HS-27A (cell line): ENCODE data around the gene TRIM25.
A peak's percentile ranks its signal among the peaks of the same experiment; 100 is the strongest.
"Not testable (repeated sequence)": the region's sequence is repeated elsewhere in the genome, so short reads cannot be mapped to it uniquely, and the experiment has no call there.

Source experiments
- DNase-seq: peaks from one replicate; pipeline ENCODE4 v3.0.0-alpha.2; 2012; ENCODE audit warnings: low read depth, missing footprints

Gene TRIM25, protein sequence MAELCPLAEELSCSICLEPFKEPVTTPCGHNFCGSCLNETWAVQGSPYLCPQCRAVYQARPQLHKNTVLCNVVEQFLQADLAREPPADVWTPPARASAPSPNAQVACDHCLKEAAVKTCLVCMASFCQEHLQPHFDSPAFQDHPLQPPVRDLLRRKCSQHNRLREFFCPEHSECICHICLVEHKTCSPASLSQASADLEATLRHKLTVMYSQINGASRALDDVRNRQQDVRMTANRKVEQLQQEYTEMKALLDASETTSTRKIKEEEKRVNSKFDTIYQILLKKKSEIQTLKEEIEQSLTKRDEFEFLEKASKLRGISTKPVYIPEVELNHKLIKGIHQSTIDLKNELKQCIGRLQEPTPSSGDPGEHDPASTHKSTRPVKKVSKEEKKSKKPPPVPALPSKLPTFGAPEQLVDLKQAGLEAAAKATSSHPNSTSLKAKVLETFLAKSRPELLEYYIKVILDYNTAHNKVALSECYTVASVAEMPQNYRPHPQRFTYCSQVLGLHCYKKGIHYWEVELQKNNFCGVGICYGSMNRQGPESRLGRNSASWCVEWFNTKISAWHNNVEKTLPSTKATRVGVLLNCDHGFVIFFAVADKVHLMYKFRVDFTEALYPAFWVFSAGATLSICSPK

DNA sequence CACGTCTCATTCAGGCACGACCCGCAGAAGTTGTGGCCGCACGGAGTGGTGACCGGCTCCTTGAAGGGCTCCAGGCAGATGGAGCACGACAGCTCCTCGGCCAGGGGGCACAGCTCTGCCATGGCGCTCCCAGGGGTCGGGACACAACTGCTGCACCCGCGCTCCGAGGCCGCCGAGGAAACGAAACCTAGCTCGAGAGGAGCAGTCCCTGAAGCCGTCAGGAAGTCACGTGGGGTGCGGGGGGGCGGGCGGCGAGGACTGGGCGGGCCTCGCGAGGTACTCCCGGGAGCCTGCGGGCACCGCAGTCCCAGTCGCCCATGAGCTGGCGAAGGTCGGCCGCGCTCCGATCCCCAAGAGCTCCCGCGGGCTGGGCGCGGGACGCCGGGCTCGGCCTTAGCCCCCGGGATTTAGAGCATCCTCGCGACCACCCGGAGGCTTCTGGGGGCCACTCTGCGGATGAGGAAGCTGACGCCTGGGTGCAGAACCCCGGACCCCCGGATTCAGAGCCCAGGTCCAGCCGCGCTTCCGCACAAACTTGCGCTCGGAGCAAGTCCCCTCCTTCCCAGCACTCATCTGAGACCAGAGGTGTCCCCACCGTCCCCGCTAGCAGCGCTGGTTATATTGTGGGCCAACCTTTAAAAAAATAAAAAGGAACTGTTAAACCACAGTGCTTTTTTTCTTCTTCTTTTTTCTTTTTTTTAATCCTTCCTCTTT lies at the start of gene TRIM25:
TRIM25 (minus strand) TSS at position 183 of the 714 bp plus-strand sequence; CDS start at position 122, 61 bp downstream.
- peak; percentile 75 for DNase-seq

DNA sequence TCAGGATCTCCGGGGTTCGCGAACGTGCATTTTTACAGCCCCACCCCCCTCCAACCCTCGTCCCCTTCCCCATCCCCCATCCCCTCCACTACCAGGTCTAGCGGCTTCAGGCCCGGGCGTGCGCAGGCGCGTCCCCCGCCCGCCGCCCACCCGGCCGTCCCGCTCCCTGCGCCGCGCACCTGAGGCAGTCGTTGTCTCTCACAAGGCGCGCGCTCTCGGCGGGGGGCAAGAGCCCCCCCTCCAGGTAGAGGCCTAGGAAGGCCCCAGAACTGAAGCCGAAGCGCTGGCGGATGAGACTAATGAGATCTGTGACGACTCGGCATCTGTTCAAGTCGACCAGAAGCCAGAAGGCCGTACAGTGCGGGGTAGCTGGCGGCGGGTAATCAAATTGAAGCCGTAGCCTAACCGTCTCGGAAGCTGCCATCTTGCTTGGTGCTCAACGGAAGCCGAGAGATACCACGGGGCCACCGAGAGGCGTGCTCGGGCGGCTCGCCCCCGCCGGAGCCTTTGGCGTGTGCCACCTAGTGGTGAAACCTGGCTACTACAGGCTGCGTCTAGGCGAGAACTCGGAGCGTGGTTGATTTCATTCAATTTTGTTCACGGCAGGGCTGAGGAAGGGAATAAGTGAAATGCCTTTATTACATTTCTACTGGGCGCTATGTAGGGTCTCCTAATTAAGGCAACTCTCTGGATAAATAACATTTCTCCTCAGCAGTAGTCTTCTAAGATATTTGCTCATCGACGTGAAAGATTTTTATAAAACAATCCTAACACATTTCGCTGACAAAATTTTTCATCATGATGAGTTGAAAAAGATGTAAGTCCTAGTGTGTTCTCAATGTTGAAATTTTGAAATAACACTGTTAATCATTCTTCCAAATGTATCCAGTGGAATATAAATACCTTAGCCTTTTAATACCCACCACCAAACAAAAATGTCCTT lies 47.0 kb upstream of the TRIM25 start, which contains the start of gene COIL:
COIL (minus strand) TSS at position 455 of the 943 bp plus-strand sequence; CDS start at position 424, 31 bp downstream.
- DNase-seq, result peak; percentile 71

DNA sequence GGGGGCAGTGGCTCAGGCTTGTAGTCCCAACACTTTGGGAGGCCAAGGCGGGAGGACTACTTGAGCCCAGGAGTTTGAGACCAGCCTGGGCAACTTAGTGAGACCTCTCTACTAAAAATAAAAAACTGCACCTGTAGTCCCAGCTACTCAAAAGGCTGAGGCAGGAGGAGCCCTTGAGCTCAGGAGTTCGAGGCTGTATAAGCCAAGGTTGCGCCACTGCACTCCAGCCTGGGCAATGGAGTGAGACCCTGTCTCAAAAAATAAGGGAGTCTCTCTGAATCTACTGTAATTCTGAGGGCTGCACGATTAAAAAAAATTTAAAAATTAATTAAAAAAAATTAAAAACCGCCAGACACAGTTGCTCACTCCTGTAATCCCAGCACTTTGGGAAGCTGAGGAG lies 43.1 kb upstream of the TRIM25 start:
- DNase-seq, result no peak

DNA sequence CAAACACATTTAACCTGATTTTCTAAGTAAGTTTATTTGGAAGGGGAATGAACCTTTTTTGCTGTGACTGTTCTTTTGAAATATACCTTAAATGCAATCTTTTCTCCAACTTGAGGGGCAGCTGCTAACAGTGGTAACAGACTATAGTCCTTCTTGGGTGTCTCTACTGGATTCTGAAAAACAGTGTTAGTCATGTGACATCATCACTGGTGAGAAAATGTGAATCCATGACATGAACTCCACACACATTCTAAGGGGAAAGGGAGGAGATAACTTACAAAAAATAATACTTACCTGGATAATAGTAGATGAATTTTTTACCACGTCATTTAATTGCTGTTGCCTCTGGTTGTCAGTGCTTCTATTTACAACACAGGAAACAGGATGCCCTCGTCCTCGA lies 35.7 kb upstream of the TRIM25 start:
- DNase-seq, result no peak

DNA sequence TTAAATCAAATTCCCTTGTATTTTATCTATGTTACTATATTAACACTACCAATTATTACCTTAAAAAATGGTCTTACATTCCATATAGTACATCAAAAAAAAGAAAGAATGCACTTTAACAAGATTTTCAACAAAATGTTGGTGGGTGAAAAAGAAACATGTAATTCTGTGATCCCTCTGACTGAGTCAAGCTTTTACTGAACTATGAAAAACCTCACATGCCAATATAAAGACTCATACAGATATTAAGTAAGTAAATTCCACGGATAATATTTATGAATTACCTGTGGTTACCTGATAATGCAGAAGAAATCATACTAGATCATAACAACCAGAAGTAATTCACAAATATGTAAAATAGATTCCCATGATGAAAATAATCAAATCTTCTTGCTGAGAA lies 34.6 kb upstream of the TRIM25 start:
- DNase-seq, result no peak

DNA sequence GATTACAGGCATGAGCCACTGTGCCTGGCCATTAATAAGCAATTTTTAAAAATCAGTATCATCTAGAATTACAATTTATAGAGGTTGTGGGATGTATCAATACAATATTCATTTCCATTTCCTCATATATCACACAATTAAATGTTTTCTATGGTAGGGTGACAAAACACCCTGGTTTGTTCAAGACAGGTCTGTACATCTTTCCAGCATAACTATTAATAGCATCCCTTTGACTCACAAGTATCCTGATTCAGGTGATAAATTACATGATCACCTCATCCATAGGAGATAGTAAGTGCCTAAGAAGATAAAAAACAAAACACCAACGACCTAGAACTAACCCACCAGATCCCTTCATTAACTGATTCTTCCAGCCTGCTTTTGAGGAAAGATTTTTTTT lies 33.9 kb upstream of the TRIM25 start:
- no peak for DNase-seq

DNA sequence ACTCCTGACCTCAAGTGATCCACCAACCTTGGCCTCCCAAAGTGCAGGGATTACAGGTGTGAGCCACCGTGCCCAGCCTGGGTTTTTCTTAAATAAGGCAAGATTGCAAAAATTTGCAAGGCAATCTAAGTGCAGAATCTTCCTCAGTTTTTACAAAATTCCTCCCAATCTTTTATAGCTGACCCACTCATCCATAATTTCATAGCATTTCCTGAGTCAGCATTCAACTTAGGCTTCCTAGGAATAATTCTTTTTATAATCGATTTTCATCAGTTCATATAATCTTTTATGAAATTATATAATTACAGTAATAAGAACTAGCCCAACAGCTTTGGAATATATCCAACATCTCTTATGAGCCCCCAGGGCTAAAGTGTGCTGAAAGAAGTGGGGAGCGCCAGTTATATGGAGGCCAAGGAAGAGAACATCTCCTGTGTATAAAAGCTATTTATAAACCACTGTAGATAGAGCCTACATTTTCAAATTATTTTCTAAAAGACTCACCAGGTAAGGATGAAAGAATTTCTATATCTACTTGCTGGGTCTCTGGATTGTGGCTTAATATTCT lies 32.2 kb upstream of the TRIM25 start:
- no peak for DNase-seq

DNA sequence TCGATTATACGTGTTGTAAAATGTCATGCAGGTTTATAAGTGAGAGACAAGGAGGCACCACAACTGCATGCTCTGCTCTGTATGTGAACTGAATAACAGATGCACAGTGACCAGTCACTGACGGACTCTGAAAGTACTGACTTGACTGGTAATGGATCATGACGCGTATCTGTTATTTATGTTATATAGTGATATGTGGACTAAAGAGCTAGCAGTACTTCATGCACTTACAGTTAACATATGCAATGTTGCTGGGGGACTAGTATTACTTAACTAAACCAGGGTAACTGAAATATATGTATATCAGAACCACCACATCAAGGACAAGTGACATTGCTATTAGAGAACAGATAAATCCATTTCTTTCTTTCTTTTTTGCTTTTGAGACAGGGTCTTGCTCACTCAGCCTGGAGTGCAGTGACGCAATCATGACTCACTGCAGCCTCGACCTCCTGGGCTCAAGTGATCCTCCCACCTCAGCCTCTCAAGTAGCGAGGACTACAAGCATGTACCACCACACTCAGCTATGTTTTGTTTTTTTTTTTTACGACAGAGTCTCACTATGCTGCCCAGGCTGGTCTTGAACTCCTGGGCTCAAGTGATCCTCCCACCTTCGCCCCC lies 29.8 kb upstream of the TRIM25 start:
- no peak for DNase-seq

DNA sequence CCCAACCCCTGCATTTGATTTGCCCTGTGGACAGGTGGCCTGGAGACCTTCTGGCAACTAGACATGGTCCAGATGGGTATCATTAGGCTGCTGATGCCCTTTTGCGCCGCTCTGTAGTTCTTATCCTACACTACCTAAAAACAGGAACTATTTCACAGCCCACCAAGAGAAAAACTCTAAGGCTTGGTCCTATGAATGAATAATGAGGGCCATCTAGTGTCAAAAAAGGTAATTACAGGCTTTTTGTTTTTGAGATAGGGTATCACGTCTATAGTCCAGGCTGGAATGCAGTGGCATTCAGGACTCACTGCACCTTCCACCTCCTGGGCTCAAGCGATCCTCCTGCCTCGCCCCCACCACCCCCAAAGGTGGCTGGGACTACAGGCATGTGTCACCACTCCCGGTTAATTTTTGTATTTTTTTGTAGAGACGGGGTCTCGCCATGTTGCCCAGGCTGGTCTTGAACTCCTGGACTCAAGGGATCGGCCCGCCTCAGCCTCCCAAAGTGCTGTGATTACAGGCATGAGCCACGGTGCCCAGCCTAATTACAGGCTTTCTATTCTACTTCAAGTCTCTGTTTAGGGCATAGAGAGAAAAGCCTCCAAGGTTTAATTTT lies 26.1 kb upstream of the TRIM25 start:
- no peak for DNase-seq

DNA sequence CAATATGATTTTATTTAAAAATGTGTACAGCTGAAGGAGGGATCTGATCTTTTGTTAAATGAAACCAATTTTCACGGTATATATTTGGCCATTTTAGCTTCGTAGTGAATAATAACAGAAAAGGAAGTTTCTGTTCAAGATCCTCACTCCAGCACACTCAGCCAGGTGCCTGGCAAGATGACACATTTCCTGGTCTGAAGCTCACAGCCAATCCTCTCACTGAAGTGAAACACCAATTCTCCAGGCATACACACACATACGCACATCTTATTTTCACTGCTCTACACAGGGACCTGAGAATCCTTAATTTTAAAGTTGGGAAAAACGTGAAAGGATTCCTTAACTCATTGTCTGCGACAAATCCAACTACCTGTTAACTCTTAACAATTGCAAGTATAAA lies 24.4 kb upstream of the TRIM25 start:
- not testable (repeated sequence) for DNase-seq

DNA sequence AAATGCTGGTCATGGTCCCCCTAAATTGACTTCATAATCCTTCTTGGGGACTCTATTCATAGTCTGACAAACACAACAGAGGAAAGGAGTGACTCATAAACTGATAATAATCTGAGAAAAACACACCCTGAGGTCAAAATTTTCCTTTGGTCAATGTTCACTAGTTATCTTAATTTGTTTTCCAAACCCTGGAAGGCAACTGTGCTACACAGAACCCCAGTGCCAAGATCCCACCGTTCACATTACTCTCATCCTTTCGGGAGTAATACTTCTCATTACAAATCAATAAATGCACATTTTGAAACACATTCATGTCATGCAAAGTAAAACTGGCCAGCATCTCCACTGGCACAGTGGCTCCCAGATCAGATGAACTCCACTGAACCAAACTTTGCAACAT lies 23.8 kb upstream of the TRIM25 start:
- no peak for DNase-seq

DNA sequence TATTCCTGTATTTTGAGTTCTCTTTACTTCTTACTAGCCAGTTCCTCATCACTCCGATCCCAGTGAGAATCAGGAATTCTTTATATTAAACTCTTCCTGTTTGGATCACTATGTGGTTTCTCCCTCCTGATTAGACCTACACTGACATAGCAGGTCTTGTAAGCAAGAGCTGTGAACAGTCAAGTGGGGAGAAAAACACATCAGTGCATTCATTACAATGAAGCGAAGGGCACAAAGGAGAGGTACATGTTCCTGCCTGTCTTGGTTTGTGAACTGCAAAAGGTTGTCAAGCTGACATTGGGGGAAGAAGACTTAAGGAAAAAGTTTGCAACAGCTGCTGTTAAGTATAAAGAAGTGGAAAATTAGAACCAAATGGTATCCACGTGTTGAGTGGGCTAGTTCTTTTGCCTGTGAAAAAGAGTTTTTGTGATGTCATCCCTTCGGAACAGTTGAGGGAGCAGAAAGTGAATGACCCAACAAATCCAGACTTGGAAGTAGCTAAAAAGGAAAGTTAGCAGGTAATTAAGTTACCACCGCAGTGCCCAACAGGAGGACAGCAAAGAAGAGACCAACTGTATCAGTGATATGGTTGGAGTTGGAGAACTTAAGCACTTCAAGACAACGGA lies 23.0 kb upstream of the TRIM25 start:
- DNase-seq, result no peak

DNA sequence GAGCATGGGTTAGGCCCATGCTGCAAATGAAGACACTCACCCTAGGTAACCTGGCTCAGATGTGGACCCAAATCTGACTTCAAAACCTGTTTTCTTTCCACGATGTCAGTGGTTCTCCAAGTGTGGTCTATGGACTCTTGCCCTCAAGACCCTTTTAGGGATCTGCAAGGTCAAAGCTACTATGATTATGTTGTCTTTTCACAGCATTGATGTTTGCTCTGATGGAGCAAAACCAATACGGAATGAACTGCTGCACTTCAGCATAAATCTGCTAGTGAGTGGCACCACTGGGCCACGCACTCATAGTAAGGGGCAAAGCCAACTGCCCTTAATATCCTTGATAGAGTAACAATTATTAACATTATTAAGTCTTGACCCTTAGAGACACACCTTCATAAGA lies 21.6 kb upstream of the TRIM25 start:
- no peak for DNase-seq

DNA sequence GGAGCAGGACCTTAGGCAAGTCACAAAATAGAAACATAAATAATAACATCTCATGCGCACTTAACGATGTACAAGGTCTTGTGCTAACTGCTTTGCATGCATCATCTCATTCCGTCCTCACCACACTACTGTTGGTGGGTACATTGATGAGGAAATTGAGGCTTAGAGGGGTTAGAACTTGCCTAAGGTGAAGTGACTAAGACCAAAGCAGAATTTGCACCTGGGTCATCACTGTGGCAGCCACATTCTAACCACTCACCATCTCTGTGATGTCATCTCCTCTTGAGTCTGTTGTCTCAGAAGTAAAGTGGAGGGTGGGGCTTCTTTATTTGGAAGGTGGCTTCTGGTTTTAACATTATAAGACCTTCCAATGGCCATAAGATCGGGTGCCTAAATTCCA lies 20.4 kb upstream of the TRIM25 start:
- DNase-seq, result no peak

DNA sequence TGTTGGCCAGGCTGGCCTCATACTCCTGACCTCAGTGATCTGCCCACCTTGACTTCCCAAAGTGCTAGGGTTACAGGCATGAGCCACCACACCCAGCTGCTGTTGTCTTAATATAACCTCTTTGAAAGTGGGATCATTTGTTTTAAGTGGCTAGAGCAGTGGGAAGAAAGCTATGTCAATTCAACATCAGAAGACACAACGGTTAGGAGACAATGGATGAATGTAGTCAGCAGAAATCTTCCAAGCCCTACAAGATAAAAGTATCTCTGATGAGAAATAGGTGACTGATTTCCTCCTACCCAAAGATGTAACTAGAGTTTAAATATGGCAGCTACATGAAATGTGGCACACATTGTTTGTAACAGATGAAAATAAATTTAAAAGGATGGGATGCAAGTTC lies 20.0 kb upstream of the TRIM25 start:
- no peak for DNase-seq

DNA sequence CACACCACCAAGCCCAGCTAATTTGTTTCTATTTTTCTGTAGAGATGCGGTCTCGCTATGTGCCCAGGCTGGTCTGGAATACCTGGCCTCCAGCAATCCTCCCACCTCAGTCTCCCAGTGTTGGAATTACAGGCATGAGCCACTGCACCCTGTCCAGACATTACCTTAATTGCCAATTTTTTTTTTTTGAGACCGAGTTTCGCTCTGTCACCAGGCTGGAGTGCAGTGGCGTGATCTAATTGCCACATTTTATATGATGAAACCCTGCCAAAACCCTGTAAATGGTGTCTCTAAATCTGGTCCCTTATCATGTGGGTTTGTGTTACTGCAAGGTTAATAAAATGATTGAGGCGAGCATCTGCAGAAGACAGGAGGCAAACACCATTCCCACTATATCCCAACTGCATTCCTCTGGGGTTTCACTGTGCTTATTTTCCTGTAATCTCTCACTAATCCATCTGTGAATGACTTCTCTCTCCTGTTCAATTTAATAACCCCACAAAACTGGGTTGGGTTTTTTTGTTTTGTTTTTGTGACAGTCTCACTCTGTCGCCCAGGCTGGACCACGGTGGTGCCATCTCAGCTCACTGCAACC lies 19.4 kb upstream of the TRIM25 start:
- no peak for DNase-seq

DNA sequence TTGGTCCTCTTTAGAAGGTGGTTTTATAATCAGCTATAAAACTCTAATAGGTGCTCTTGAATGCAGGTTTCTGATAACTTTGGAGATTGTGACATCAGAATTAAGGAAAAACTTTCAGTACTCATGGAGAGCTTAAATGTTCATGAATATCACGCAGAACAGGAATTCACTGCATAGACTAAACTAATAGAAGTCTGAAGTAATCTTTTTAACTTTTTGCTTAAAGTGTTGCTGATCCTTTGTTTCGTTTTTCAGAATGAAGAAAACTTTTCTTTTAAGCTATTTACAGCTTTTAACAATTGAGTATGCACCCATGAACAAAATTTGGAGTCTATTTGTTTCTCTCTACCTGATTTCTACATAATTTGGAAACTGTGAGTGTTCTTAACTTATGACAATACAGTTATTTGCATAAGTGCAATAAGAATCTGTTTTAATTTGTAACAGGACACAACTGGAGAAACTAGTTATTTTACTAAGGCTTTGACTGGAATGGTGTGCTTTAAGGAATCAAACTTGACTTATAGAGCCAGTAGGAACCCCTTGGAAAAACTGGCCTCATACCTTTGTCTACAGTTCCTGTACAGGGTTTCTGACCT lies 17.0 kb upstream of the TRIM25 start:
- DNase-seq, result no peak

DNA sequence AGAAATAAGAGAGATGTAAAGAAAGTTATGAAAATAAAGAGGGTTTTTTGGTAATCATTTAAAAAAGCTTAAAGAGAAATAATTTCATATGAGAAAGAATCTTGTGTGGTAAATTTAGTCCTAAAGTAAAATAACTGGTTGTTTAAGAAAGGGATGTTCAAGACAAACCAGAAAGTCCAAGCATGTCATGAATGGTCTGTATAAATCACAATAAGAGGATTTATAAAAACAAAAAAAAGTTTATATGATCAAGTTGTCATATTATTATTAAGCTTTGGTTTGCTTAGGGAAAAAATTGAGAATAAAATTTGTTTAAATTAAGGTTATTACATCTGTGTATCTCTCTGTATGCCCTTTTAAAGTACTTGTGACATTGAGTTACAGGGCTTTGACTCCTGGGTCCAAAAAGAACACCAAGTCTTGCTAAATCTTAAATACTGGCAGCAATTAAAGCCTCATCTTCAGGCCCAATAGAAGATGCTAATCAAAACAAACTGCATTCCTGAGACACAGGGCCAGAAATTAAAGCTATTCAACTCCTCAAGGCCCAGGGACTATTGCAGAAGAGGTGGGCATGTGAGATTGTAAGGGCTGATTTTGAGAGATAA lies 15.6 kb upstream of the TRIM25 start:
- DNase-seq, result no peak

DNA sequence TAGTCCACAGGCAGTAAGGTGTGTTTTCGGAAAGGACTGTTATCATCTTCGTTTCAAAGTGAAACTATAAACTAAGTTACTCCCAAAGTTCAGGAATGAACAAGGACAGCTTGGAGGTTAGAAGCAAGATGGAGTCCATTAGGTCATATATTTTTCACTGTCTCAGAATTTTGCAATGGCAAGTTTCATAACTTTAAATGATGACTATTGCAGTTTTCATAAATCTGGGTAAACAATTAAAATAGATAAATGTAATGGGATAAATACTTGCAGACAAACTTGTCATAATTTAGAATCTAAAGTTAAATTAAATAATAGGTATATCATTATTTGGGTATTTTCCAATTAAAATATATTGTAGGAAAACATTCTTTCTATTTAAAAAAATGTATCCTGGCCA lies 14.7 kb upstream of the TRIM25 start:
- no peak for DNase-seq
